Subcutaneous adipose tissue (tissue), 4 donors: ENCODE results near the gene MYO16. TPM values are rescaled to one million over a fixed set of nuclear protein-coding genes. Genes with fewer than 3 reads are reported as not detected.

ENCODE experiments used
- total RNA-seq, 4 donors: library from RNA; depleted of rRNA; stranded (reverse); fragments of >200 nt; gene quantifications; one replicate each; pipeline ENCODE4 v1.1.0, GENCODE V29; 2016
- TF ChIP-seq, protein P1 (sequence below): fragments of 450-650 bp; IDR thresholded peaks from one replicate; pipeline ENCODE4 v1.5.1; 2016; ENCODE audit warnings: low read depth, mild to moderate bottlenecking, control low read depth, antibody characterized with exemption, moderate library complexity

The MYO16 gene
- total RNA-seq, 4 donors from 2014 or later, result 0.44 to 1.1 (median 0.58) TPM

DNA sequence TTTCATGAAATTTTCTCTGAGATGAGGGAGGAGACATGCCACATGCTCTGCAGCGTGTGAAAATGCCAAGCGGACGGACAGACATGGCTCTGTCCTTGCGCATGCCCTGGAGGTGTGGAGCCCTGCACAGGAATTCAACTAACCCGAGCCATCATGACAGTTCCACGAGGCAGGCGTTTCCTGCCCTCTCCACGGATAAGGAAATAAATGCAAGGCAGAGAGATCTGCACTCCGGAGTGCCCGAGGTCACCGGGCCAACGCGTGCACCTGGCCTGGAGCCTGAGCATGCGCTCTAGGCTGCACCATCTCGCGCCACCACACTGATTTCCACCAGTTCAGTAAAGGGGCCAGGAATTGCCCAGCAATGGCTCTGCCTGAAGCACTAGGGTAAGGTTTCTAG, 298.2 kb downstream of the MYO16 start:
- TF ChIP-seq, protein P1, sequence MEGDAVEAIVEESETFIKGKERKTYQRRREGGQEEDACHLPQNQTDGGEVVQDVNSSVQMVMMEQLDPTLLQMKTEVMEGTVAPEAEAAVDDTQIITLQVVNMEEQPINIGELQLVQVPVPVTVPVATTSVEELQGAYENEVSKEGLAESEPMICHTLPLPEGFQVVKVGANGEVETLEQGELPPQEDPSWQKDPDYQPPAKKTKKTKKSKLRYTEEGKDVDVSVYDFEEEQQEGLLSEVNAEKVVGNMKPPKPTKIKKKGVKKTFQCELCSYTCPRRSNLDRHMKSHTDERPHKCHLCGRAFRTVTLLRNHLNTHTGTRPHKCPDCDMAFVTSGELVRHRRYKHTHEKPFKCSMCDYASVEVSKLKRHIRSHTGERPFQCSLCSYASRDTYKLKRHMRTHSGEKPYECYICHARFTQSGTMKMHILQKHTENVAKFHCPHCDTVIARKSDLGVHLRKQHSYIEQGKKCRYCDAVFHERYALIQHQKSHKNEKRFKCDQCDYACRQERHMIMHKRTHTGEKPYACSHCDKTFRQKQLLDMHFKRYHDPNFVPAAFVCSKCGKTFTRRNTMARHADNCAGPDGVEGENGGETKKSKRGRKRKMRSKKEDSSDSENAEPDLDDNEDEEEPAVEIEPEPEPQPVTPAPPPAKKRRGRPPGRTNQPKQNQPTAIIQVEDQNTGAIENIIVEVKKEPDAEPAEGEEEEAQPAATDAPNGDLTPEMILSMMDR, result no peak

DNA sequence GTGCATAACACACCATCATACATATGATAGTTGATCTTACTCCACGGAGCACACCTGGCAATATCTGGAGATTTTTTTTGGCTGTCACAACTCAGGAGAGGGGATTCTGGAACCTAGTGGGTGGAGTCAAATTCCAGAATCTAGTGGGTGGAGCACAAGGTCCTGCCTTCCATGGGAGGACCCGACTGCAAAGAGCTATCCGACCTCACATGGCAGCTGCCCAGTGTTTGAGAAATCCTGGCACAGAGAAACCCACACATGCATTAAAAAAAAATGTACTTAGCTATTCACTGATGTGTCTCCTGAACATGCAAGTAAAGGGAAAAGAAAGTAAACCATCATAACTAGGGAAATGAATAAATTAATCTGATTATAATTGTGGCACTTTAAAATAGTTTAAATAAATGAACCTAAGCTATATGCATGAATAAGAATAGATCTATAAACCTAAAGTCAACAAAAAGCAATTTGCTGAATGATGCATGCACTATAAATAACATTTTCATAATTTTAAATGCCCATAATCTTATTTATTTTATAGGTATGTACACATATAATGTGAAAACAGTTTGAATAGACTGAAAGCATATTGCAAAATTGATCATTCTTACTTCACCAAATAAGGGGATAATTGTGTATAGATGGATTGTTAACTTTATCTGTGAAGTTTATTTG, 300.3 kb downstream of the MYO16 start:
- TF ChIP-seq, protein P1, result no peak

DNA sequence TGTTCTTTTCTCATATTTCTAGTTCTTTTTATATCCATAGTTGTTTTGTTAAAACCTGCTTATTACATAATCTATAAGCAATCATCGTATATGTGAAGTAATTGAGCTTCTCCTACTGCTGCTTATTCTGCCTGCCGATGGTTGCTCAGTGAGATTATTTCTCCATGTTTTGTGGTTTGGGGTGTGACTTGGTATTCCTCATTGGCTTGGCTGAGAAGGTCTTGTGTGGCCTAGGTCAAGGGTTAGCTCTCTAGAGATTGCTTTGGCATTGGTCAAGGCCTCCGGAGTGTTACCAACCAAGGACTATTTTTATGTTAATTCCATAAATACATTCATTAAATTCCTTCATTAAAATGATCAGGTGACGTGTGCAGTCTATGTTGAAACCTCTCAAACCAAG, 302.8 kb downstream of the MYO16 start:
- TF ChIP-seq, protein P1, result no peak

- TF ChIP-seq, protein P1, result no peak
Observed at GRCh38 chr13:108933061-108933460, 303.6 kb downstream of the MYO16 start.

GRCh38 chr13:108938155-108938554, 308.7 kb downstream of the MYO16 start:
- TF ChIP-seq, protein P1, result no peak

GRCh38 chr13:108940121-108940520, 310.7 kb downstream of the MYO16 start:
- TF ChIP-seq, protein P1, result no peak

GRCh38 chr13:108943842-108944241, 314.4 kb downstream of the MYO16 start:
- TF ChIP-seq, protein P1, result no peak
